Fibroblast of the aortic adventitia (primary cell): Measurements from ENCODE around the gene TNPO2. TPM values are rescaled to one million over a fixed set of nuclear protein-coding genes. Genes with fewer than 3 reads are reported as not detected.

Experiments used
- DNase-seq: peaks from one replicate; pipeline ENCODE4 v3.0.0-alpha.2; 2010; ENCODE audit warnings: low read depth
- H3K4me3 ChIP-seq: 2 replicates; pipeline ENCODE4 v1.5.1; 2011; ENCODE audit warnings: low read depth, mild to moderate bottlenecking, control low read depth, low read length, moderate library complexity
- CTCF ChIP-seq: IDR thresholded peaks from 2 replicates; pipeline ENCODE4 v1.5.1; 2011; ENCODE audit warnings: mild to moderate bottlenecking, low read length, control low read depth, inconsistent platforms; ENCODE audit not compliant: insufficient read depth
- small RNA-seq: library from RNA; depleted of rRNA; stranded (forward); fragments of <200 nt; gene quantifications from one replicate; pipeline ENCODE3, GENCODE V24; 2012
- total RNA-seq: library from RNA; depleted of rRNA; stranded (reverse); fragments of >200 nt; gene quantifications from 2 replicates; pipeline ENCODE4 v1.2.3, GENCODE V29; 2012; ENCODE audit warnings: low replicate concordance

The TNPO2 gene
- total RNA-seq, 1 donor, result 57.3 TPM

GRCh38 chr19:12649941-12650340 is 73.8 kb downstream of the TNPO2 start:
- H3K4me3 ChIP-seq, result no peak overlapping the region
- DNase-seq, result no peak
- TF ChIP-seq CTCF, result no peak

Small RNA genes within 50 kb of the gene (small RNA-seq; reads per million reads assigned to genes)
- 30.3 reads per million, percentile 96 among the genes with 10 or more reads in this experiment for gene SNORD41

Other genes starting within 250 kb of the TNPO2 start
- gene ZNF709, start 239.1 kb downstream of the TNPO2 start, total RNA-seq, result 1.4 and 3.8 TPM in 2 replicates
- gene ZNF564, start 172.4 kb downstream of the TNPO2 start, total RNA-seq, result 7.0 and 13.2 TPM in 2 replicates
- gene ZNF490, start 113.1 kb downstream of the TNPO2 start, total RNA-seq, result 7.4 and 8.7 TPM in 2 replicates
- gene ZNF791, start 113.0 kb downstream of the TNPO2 start, total RNA-seq, result 15.8 and 16.1 TPM in 2 replicates
- 16.8 and 38.2 TPM in 2 replicates for gene MAN2B1, start 57.2 kb downstream of the TNPO2 start, total RNA-seq
- gene WDR83, start 57.1 kb downstream of the TNPO2 start, total RNA-seq, result 6.8 and 15.9 TPM in 2 replicates
- gene DHPS, start 42.1 kb downstream of the TNPO2 start, total RNA-seq, result 38.3 and 46.2 TPM in 2 replicates
- gene GNG14, start 35.9 kb downstream of the TNPO2 start, total RNA-seq, result not detected in 2 replicates
- 7.2 and 8.9 TPM in 2 replicates for gene FBXW9, start 27.3 kb downstream of the TNPO2 start, total RNA-seq
- gene TRIR, start 10.8 kb upstream of the TNPO2 start, total RNA-seq, result 145 and 172 TPM in 2 replicates
- 61.2 and 84.5 TPM in 2 replicates for gene GET3, start 13.6 kb upstream of the TNPO2 start, total RNA-seq
- not detected in 2 replicates for gene BEST2, start 27.9 kb upstream of the TNPO2 start, total RNA-seq
- gene HOOK2, start 51.6 kb upstream of the TNPO2 start, total RNA-seq, result 15.5 and 31.2 TPM in 2 replicates
- gene JUNB, start 67.6 kb upstream of the TNPO2 start, total RNA-seq, result 87.9 and 263 TPM in 2 replicates
- gene PRDX2, start 77.9 kb upstream of the TNPO2 start, total RNA-seq, result 66.7 and 163 TPM in 2 replicates
- gene THSD8, start 78.1 kb upstream of the TNPO2 start, total RNA-seq, result not detected in 2 replicates
- gene RNASEH2A, start 82.7 kb upstream of the TNPO2 start, total RNA-seq, result 12.8 and 37.4 TPM in 2 replicates
- gene RTBDN, start 110.6 kb upstream of the TNPO2 start, total RNA-seq, result not detected in 2 replicates
- gene MAST1, start 114.6 kb upstream of the TNPO2 start, total RNA-seq, result under 0.01 and 1.1 TPM in 2 replicates
- 22.7 and 23.4 TPM in 2 replicates for gene DNASE2, start 157.5 kb upstream of the TNPO2 start, total RNA-seq
- not detected in 2 replicates for gene KLF1, start 163.3 kb upstream of the TNPO2 start, total RNA-seq
- 20.5 and 24.4 TPM in 2 replicates for gene GCDH, start 167.2 kb upstream of the TNPO2 start, total RNA-seq
- gene SYCE2, start 195.4 kb upstream of the TNPO2 start, total RNA-seq, result 0.54 TPM in 1 of 2 replicates, not detected in the other
- gene FARSA, start 209.8 kb upstream of the TNPO2 start, total RNA-seq, result 39.1 and 44.3 TPM in 2 replicates
- 1,776 and 3,314 TPM in 2 replicates for gene CALR, start 214.7 kb upstream of the TNPO2 start, total RNA-seq
- gene RAD23A, start 221.9 kb upstream of the TNPO2 start, total RNA-seq, result 76.8 and 101 TPM in 2 replicates
- gene GADD45GIP1, start 233.3 kb upstream of the TNPO2 start, total RNA-seq, result 23.0 and 38.8 TPM in 2 replicates
- 0.18 TPM in 1 of 2 replicates, not detected in the other for gene DAND5, start 245.6 kb upstream of the TNPO2 start, total RNA-seq